Measurements from ENCODE around the gene ITGAE.

The ITGAE gene

GRCh38 chr17:3675886-3676285 is 125.1 kb downstream of the ITGAE start:
- no peak for DNase-seq (ENCODE audit: low read depth in 2 of 2, low spot score in 1 of 2)

GRCh38 chr17:3672571-3672970 is 128.4 kb downstream of the ITGAE start:
- DNase-seq (ENCODE audit: low read depth in 2 of 2, low spot score in 1 of 2): no peak

GRCh38 chr17:3669548-3669947 is 131.4 kb downstream of the ITGAE start:
- no peak for DNase-seq (ENCODE audit: low read depth in 2 of 2, low spot score in 1 of 2)

GRCh38 chr17:3669085-3669347 is 132.0 kb downstream of the ITGAE start:
- DNase-seq (ENCODE audit: low read depth in 2 of 2, low spot score in 1 of 2): no peak

- peak; percentile 99 for DNase-seq (ENCODE audit: low read depth in 2 of 2, low spot score in 1 of 2)
These were observed 132.5 kb downstream of the ITGAE start, which contains the start of the genes EMC6 and TAX1BP3 for GRCh38 chr17:3668279-3669084. Gene EMC6, plus strand, starts transcription at chr17:3668812. Its CDS starts 335 bp downstream, at chr17:3669147. Gene TAX1BP3, minus strand, starts transcription at chr17:3668578. Its CDS starts 52 bp downstream, at chr17:3668526.

GRCh38 chr17:3667366-3668278 is 133.4 kb downstream of the ITGAE start:
- DNase-seq (ENCODE audit: low read depth in 2 of 2, low spot score in 1 of 2): no peak

GRCh38 chr17:3666516-3666915 is 134.5 kb downstream of the ITGAE start:
- no peak for DNase-seq (ENCODE audit: low read depth in 2 of 2, low spot score in 1 of 2)

- no peak for DNase-seq (ENCODE audit: low read depth in 2 of 2, low spot score in 1 of 2)
These were observed 135.2 kb downstream of the ITGAE start for GRCh38 chr17:3665834-3666233.
